Osteoblast (primary cell): ENCODE measurements around the gene CAMK1G. TPM values are rescaled to one million over a fixed set of nuclear protein-coding genes. Genes with fewer than 3 reads are reported as not detected.

Source experiments
- DNase-seq: peaks from one replicate; pipeline ENCODE4 v3.0.0; 2011; ENCODE audit warnings: low spot score, mixed read lengths; ENCODE audit not compliant: insufficient read length; ENCODE audit errors: missing footprints
- H2AFZ ChIP-seq: 2 replicates; pipeline ENCODE4 v1.6.0; 2011; ENCODE audit warnings: mild to moderate bottlenecking, low read length
- H3K27ac ChIP-seq: 2 replicates; pipeline ENCODE4 v1.5.1; 2011; ENCODE audit warnings: mild to moderate bottlenecking, low read depth, low read length, moderate library complexity
- H3K27me3 ChIP-seq: 2 replicates; pipeline ENCODE4 v1.6.0; 2012; ENCODE audit warnings: mild to moderate bottlenecking, control low read depth, inconsistent platforms, low read length, moderate library complexity; ENCODE audit not compliant: insufficient read depth
- H3K36me3 ChIP-seq: 2 replicates; pipeline ENCODE4 v1.5.1; 2011; ENCODE audit warnings: mild to moderate bottlenecking, low read length, control low read depth, moderate library complexity; ENCODE audit not compliant: insufficient read depth
- H3K4me1 ChIP-seq: 2 replicates; pipeline ENCODE4 v1.5.1; 2011; ENCODE audit warnings: mild to moderate bottlenecking, low read length, control low read depth, moderate library complexity; ENCODE audit not compliant: insufficient read depth
- H3K4me2 ChIP-seq: 2 replicates; pipeline ENCODE4 v1.6.0; 2011; ENCODE audit warnings: mild to moderate bottlenecking, low read length; ENCODE audit not compliant: insufficient read depth
- H3K4me3 ChIP-seq: fragments of 200-600 bp; sonication (generic); 3 replicates; pipeline ENCODE4 v1.5.1; 2012; ENCODE audit warnings: mild to moderate bottlenecking, low read length, inconsistent platforms; ENCODE audit not compliant: insufficient read depth
- H3K79me2 ChIP-seq: 2 replicates; pipeline ENCODE4 v1.6.0; 2012; ENCODE audit warnings: mild to moderate bottlenecking, low read length, control low read depth, inconsistent platforms; ENCODE audit not compliant: insufficient read depth
- H3K9me3 ChIP-seq: 2 replicates; pipeline ENCODE4 v1.5.1; 2011; ENCODE audit warnings: low read depth, low read length, control low read depth
- H4K20me1 ChIP-seq: 2 replicates; pipeline ENCODE4 v1.6.0; 2012; ENCODE audit warnings: mild to moderate bottlenecking, low read length, control low read depth; ENCODE audit not compliant: insufficient read depth
- total RNA-seq: library from RNA; depleted of rRNA; stranded (reverse); fragments of >200 nt; gene quantifications from 2 replicates; pipeline ENCODE4 v1.2.3, GENCODE V29; 2012
- TF ChIP-seq, protein P1 (sequence below): IDR thresholded peaks from 2 replicates; pipeline ENCODE4 v1.5.1; 2011; ENCODE audit warnings: mild to moderate bottlenecking, low read depth, low read length, moderate library complexity; ENCODE audit errors: extremely low read depth

Gene CAMK1G
- total RNA-seq, result under 0.01 and 0.72 TPM in 2 replicates

DNA sequence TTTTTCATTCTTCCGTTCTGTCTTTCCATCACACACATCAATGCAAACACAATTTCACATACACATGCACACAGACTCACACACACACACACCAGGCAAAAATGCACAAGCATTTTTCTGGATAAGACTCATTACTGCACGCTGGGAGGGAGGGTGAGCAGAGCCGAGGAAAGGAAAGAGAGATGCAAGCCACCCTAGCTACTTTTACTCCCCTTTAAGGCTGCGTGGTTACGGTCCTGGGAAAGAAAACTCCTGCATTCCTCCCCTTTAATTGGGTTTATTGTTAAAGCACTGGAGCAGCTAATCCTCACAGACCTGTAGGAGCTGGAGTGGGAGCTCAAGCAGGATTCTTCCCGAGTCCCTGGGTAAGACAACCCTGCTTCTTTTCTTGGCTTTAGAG, at the start of gene CAMK1G:
CAMK1G (plus strand) TSS at position 307 of the 400 bp plus-strand sequence. CDS start 11,270 bp downstream, outside the sequence.
- DNase-seq, result peak; percentile 91
- Histone ChIP-seq H4K20me1 (no peaks in the 10 kb centered on the region), H3K4me2 (peak within 1 kb of the TSS; percentile 45)

DNA sequence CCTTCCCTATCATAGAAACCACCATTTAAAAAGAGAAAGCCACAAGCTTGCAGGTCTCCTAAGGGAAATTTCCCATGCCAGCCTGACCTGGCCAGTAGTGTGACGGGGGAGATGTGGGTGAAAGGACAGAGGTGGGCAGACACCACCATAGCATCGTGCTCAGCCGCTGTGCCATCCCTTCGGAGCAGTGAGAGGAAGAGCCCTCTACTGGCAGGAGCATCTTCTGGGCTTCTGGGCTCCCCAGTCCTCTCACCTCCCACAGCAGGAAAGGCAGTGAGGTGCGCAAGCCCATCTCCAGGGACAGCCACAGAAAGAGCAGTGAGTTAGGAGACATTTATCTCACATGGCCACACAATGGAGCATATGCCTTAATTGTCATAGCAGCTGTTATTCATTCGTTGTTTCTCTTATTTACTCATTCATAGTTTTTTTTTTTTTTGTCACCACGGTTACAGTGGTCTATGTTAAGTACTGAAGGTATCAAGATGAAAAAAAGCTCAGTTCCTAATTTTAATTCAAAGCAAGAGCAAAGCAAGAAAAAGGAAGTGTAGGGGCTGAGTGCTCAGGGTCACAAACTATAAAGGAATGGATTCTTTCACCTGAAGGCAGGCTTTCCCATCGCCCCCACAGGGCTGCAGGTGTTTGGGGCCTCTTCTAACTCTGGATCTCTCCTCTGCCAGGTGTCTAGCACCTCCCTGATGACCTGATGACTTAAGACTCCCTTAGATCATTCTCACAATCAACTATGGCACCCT, 48.8 kb upstream of the CAMK1G start:
- no peak overlapping the region for H3K4me2 ChIP-seq
- H2AFZ ChIP-seq, result no peak overlapping the region
- no peaks in the 10 kb centered on the region for H3K79me2 ChIP-seq
- no peaks in the 10 kb centered on the region for H3K4me1 ChIP-seq
- DNase-seq, result no peak
- H4K20me1 ChIP-seq, result no peaks in the 10 kb centered on the region
- no peak overlapping the region for H3K4me3 ChIP-seq
- peaks cover 13% of the 10 kb centered on the region for H3K27me3 ChIP-seq
- TF ChIP-seq, protein P1, sequence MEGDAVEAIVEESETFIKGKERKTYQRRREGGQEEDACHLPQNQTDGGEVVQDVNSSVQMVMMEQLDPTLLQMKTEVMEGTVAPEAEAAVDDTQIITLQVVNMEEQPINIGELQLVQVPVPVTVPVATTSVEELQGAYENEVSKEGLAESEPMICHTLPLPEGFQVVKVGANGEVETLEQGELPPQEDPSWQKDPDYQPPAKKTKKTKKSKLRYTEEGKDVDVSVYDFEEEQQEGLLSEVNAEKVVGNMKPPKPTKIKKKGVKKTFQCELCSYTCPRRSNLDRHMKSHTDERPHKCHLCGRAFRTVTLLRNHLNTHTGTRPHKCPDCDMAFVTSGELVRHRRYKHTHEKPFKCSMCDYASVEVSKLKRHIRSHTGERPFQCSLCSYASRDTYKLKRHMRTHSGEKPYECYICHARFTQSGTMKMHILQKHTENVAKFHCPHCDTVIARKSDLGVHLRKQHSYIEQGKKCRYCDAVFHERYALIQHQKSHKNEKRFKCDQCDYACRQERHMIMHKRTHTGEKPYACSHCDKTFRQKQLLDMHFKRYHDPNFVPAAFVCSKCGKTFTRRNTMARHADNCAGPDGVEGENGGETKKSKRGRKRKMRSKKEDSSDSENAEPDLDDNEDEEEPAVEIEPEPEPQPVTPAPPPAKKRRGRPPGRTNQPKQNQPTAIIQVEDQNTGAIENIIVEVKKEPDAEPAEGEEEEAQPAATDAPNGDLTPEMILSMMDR, result no peak
- H3K9me3 ChIP-seq, result no peaks in the 10 kb centered on the region
- no peaks in the 10 kb centered on the region for H3K36me3 ChIP-seq
- H3K27ac ChIP-seq, result no peak overlapping the region

More for the DNA sequence above, at the start of gene CAMK1G:
- no peaks in the 10 kb centered on the region for H3K36me3 ChIP-seq
- H2AFZ ChIP-seq, result no peak within 1 kb of the TSS
- no peaks in the 10 kb centered on the region for H3K79me2 ChIP-seq
- H3K27me3 ChIP-seq, result peaks cover 5% of the 10 kb centered on the region
- TF ChIP-seq, protein P1, result no peak
- H3K4me3 ChIP-seq, result peak within 1 kb of the TSS; percentile 9
- H3K9me3 ChIP-seq, result no peaks in the 10 kb centered on the region
- peaks cover 13% of the 10 kb centered on the region for H3K4me1 ChIP-seq
- H3K27ac ChIP-seq, result no peak within 1 kb of the TSS

DNA sequence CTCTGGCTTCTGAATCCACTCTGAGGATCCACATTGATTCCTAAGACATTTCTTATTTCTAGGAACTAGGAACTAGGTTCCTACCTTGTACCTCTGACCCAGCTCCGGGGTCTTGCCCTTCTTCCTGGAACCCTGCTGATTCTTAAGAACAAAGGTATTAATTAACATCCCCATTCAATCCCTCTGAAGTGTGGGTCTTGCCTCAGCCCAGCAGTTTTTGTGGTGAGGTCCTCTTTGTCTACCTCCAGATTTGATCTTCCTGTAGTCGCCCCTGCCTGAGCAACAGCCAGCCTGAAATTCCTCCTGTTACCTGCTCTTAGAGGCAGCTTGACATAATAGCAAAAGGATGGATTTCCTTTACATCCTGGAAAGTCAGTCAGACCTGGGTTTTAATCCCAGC, 46.7 kb upstream of the CAMK1G start:
- Histone ChIP-seq H3K27me3 (peaks cover 12% of the 10 kb centered on the region), H3K4me2 (no peak overlapping the region), H2AFZ (no peak overlapping the region), H3K4me1 (no peaks in the 10 kb centered on the region), H3K4me3 (no peak overlapping the region), H3K36me3 (no peaks in the 10 kb centered on the region), H3K79me2 (no peaks in the 10 kb centered on the region), H4K20me1 (no peaks in the 10 kb centered on the region), H3K9me3 (no peaks in the 10 kb centered on the region), H3K27ac (no peak overlapping the region)
- TF ChIP-seq, protein P1, result no peak
- no peak for DNase-seq

DNA sequence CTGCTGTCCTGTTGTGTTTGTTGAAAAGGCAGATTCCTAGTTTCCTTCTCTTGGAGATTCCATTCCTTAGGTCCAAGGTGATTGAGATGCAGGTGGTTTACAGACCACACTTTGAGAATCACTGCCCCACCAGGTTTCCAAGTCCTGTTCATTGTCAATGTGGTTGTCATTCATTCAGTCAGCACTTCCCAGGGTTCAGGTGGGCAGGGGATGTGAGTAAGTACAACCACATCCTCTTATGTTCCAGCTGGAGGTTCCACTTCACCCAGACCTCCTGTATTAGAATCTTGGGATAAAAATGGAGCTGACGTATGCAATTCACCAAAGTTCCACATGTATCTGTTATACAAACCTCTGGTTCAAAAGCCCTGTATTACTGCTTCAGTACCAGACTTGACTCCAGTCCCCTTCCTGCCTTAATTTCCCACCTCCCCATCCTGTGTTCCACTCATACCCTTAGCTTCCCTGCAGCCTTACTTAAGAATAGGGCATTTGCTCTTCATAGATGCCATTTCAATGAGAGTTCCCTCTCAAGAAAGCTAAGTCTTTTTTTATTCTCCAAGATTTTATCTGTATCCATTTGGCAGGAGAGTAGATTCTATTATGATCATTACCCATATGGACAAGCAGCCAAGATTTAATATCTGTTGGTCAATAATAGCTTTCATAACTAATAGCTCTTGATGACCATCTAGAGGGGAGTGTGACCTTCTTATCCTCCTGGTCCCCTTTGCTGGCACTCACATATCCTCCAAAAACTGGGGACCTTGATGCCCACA, 46.0 kb upstream of the CAMK1G start:
- no peak for DNase-seq
- Histone ChIP-seq H2AFZ (no peak overlapping the region), H4K20me1 (no peaks in the 10 kb centered on the region), H3K4me2 (no peak overlapping the region), H3K36me3 (no peaks in the 10 kb centered on the region), H3K9me3 (no peaks in the 10 kb centered on the region), H3K79me2 (no peaks in the 10 kb centered on the region), H3K27ac (no peak overlapping the region), H3K27me3 (peaks cover 12% of the 10 kb centered on the region), H3K4me3 (no peak overlapping the region), H3K4me1 (no peaks in the 10 kb centered on the region)
- TF ChIP-seq, protein P1, result no peak
